Psoas muscle (tissue), 8 donors: Measurements from ENCODE around the gene HEG1. TPM values are rescaled to one million over a fixed set of nuclear protein-coding genes. Genes with fewer than 3 reads are reported as not detected.

Source experiments
- ATAC-seq, 4 donors: fragments of 200-7000 bp; cut with Tn5 transposase; one replicate each; pipeline ENCODE4 v1.9.1; 2020; ENCODE audit warnings: moderate library complexity in 3 of 4, mild to moderate bottlenecking in 2 of 4
- DNase-seq, 2 donors: peaks; one replicate each; pipeline ENCODE4 v3.0.0-alpha.2; 2020
- H3K27ac ChIP-seq: fragments of 200-600 bp; one replicate; pipeline ENCODE4 v1.8.0; 2022
- H3K27me3 ChIP-seq, 3 donors: fragments of 200-600 bp in 1 of 3; one replicate each; pipeline versions ENCODE4 v1.6.1 to v1.8.0; 2013 to 2022; ENCODE audit warnings: low read length in 2 of 3, mild to moderate bottlenecking in 2 of 3, moderate library complexity in 1 of 3; ENCODE audit not compliant: insufficient read depth in 3 of 3
- H3K36me3 ChIP-seq, 2 donors: fragments of 200-600 bp in 1 of 2; one replicate each; pipeline versions ENCODE4 v1.6.1 to v1.8.0; 2013 to 2022; ENCODE audit warnings: low read depth in 1 of 2, mild to moderate bottlenecking in 1 of 2, moderate library complexity in 1 of 2; ENCODE audit not compliant: insufficient read depth in 1 of 2
- H3K4me1 ChIP-seq: fragments of 200-600 bp; one replicate; pipeline ENCODE4 v1.8.0; 2022
- H3K4me3 ChIP-seq: fragments of 200-600 bp; one replicate; pipeline ENCODE4 v1.8.0; 2022; ENCODE audit warnings: mild to moderate bottlenecking
- H3K9me3 ChIP-seq: fragments of 200-600 bp; one replicate; pipeline ENCODE4 v1.8.0; 2022
- CTCF ChIP-seq: fragments of 200-600 bp; IDR thresholded peaks from one replicate; pipeline ENCODE4 v1.8.0; 2022; ENCODE audit warnings: antibody characterized with exemption
- WGBS, 3 donors: extraction: QIAGEN DNeasy Blood & Tissue Kit; methylation state at CpG; one replicate each; pipeline versions ENCODE4 v1.1.6 to v1.1.7; 2013; 5-methylcytosine and 5-hydroxymethylcytosine counted together
- intact Hi-C, 2 donors: fragments of 100-400 bp; cut with DNase I; formaldehyde crosslinking; loops; one replicate each; pipeline versions ENCODE4 v1.11.0 to v1.14.2; 2022
- polyA plus RNA-seq, 3 donors: library from polyadenylated mRNA; stranded (reverse); fragments of 200-250 nt; gene quantifications; one replicate each; pipeline ENCODE4 v1.2.3, GENCODE V29; 2013
- total RNA-seq, 4 donors: library from RNA; stranded (reverse); fragmentation: NEBNext Ultra II Directional in 2 of 4; extraction: Animal tissue kit (Norgen Biotek cat#: 25700) in 2 of 4; gene quantifications; one replicate each; pipeline versions ENCODE4 v1.2.1 to v1.2.4, GENCODE V29; 2021 to 2023
- donor health status: healthy with polysubstance abuse.
- donor health status: DM: no; HTN: no; CAD: no; lungs with moderate emphysema.
- donor health status: Bipolar disorder and iron deficiency.
- donor health status: healthy.
- donor health status: DM: yes; HTN: yes; CAD: no.
- donor health status: DM: no; HTN: no; CAD: no.
- donor health status: DM: no; HTN: no; CAD: no.
- donor health status: DM: yes; HTN: yes; CAD: no.

The HEG1 gene
- total and polyA plus RNA-seq, 7 donors = 3.2 to 38.7 (median 11.7) TPM

GRCh38 chr3:124951511-124952281, 104.1 kb downstream of the HEG1 start:
- WGBS, 3 donors = 85 to 90% (median 88%) methylated on average over 8 of the region's 8 CpGs
- no peak for ATAC-seq
- H3K36me3 ChIP-seq = no peaks in the 10 kb centered on the region

GRCh38 chr3:124950026-124950425, 105.8 kb downstream of the HEG1 start:
- H3K36me3 ChIP-seq = no peaks in the 10 kb centered on the region
- intact Hi-C loops = no loop called here
- H3K4me1 ChIP-seq = no peaks in the 10 kb centered on the region
- H3K27ac ChIP-seq = no peak overlapping the region
- ATAC-seq (no peak), DNase-seq (no peak)
- no peaks in the 10 kb centered on the region for H3K27me3 ChIP-seq
- TF ChIP-seq CTCF = no peak
- 75 to 81% (median 78%) methylated on average over 3 of the region's 3 CpGs for WGBS, 3 donors
- H3K4me3 ChIP-seq = no peak overlapping the region
- H3K9me3 ChIP-seq = no peaks in the 10 kb centered on the region

More at GRCh38 chr3:124951511-124952281, 104.1 kb downstream of the HEG1 start:
- H3K27ac ChIP-seq = no peak overlapping the region
- no peak for DNase-seq
- intact Hi-C loops = no loop called here
- H3K9me3 ChIP-seq = peaks cover 6% of the 10 kb centered on the region
- no peak for TF ChIP-seq CTCF
- no peak overlapping the region for H3K4me3 ChIP-seq
- no peaks in the 10 kb centered on the region for H3K27me3 ChIP-seq
- H3K4me1 ChIP-seq = no peaks in the 10 kb centered on the region

GRCh38 chr3:124942613-124943012, 113.2 kb downstream of the HEG1 start:
- H3K27ac ChIP-seq = no peak overlapping the region
- H3K27me3 ChIP-seq = no peaks in the 10 kb centered on the region
- TF ChIP-seq CTCF = no peak
- ATAC-seq (no peak), DNase-seq (no peak)
- no peaks in the 10 kb centered on the region for H3K9me3 ChIP-seq
- 93 to 96% (median 94%) methylated on average over 2 of the region's 2 CpGs for WGBS, 3 donors
- H3K4me1 ChIP-seq = no peaks in the 10 kb centered on the region
- H3K4me3 ChIP-seq = no peak overlapping the region
- H3K36me3 ChIP-seq = no peaks in the 10 kb centered on the region
- intact Hi-C loops = no loop called here

GRCh38 chr3:124941771-124942170, 114.0 kb downstream of the HEG1 start:
- Histone ChIP-seq H3K9me3 (no peaks in the 10 kb centered on the region), H3K36me3 (no peaks in the 10 kb centered on the region)
- no peak for ATAC-seq

More at GRCh38 chr3:124941771-124942170, 114.0 kb downstream of the HEG1 start:
- no peak for TF ChIP-seq CTCF
- no peak for DNase-seq
- intact Hi-C loops = no loop called here
- WGBS, 3 donors = 85 to 88% (median 87%) methylated on average over 12 of the region's 12 CpGs
- Histone ChIP-seq H3K27ac (no peak overlapping the region), H3K27me3 (no peaks in the 10 kb centered on the region), H3K4me1 (no peaks in the 10 kb centered on the region), H3K4me3 (no peak overlapping the region)
